Activated CD8-positive, alpha-beta T cell treated with anti-CD3 and anti-CD28 coated beads, Interleukin-2, amount 10 ng/mL, durations not matched to agents 7 days and 5 days (primary cell): ENCODE data around the gene PDE4A. TPM values are rescaled to one million over a fixed set of nuclear protein-coding genes. Genes with fewer than 3 reads are reported as not detected.
"Not testable (repeated sequence)": the region's sequence is repeated elsewhere in the genome, so short reads cannot be mapped to it uniquely, and the experiment has no call there.

ENCODE experiments used
- ATAC-seq: fragments of 150-1000 bp; cut with Tn5 transposase; one replicate; pipeline ENCODE4 v1.10.0; 2021; ENCODE audit warnings: moderate library complexity
- CTCF ChIA-PET: fragments of 350-600 bp; sonication (Branson Sonifier 250); formaldehyde crosslinking; loops from one replicate; lab custom pipeline; 2021; ENCODE audit warnings: antibody characterized with exemption; lab: Charles Lee
- POLR2A ChIA-PET: fragments of 350-600 bp; sonication (Branson Sonifier 250); formaldehyde crosslinking; loops from one replicate; lab custom pipeline; 2021; ENCODE audit warnings: antibody characterized with exemption; lab: Charles Lee
- DNase-seq: peaks from one replicate; pipeline ENCODE4 v3.0.0-alpha.2; 2020
- H3K27ac Mint-ChIP-seq: one replicate; pipeline ENCODE4 v1.8.0; 2021; ENCODE audit warnings: mild to moderate bottlenecking, mixed read lengths
- H3K27me3 Mint-ChIP-seq: one replicate; pipeline ENCODE4 v1.8.0; 2021; ENCODE audit warnings: low read depth, mixed read lengths
- H3K36me3 Mint-ChIP-seq: one replicate; pipeline ENCODE4 v1.8.0; 2021; ENCODE audit warnings: low read depth, mixed read lengths
- H3K4me1 Mint-ChIP-seq: one replicate; pipeline ENCODE4 v1.8.0; 2021; ENCODE audit warnings: low read depth, mixed read lengths
- H3K4me3 Mint-ChIP-seq: one replicate; pipeline ENCODE4 v1.8.0; 2021; ENCODE audit warnings: mild to moderate bottlenecking, mixed read lengths
- H3K9me3 Mint-ChIP-seq: one replicate; pipeline ENCODE4 v1.8.0; 2022; ENCODE audit warnings: mixed read lengths; ENCODE audit not compliant: insufficient read depth
- total RNA-seq, 2 experiments: library from RNA; stranded (reverse); gene quantifications; one replicate each; pipeline ENCODE4 v1.2.3, GENCODE V29; 2021

Gene PDE4A
- total RNA-seq, 2 experiments from 2014 or later, result 54.2 to 56.0 TPM

DNA sequence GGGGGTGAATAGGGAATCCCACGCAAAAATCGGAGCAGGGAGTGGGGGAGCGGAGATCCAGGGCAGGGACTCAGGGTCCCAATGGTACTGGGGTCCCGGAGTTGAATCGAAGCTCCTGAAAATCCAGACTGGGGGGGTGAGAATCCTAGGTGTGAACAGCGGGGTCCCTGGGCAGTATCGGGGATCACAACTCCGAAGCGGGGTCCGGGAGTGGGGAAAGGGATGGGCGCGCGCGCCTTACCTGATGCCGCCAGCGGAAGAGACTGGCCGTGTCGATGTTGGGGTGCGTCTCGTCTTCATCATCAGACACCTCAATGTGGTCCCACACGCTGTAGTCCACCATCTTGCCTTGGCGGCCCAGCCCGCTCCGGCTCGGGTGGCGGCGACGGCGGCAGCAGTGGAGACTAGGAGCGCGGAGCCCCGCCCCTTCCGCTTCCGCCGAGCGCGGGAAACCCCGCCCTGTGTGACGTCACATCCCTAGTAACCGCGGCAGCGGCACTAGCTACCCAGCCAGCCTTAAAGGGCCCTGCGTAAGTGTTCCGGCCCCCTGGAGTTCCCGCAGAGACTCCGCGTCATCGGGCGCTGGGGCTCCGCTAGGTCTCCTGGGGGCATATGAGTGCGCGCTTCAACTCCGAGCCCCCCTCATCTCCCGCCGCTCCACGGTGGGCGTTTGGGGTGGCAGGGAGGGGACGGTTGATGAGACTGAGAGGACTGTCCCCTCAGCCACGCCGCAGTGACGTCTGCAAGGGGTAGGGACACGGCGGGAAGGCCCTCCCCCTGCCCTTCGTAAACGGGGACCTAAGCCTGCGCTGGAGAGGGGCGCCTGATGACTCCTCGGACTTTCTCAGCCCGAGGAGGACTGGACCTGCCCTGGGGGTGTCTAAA, 17.0 kb upstream of the PDE4A start, which contains the start of gene CDC37:
TSS of gene CDC37 (minus strand) at position 406 of the 885 bp plus-strand sequence. CDS start at position 343, 63 bp downstream.
- DNase-seq (peak; percentile 98), ATAC-seq (peak; percentile 71)
- H3K27me3 Mint-ChIP-seq, result no peaks in the 10 kb centered on the region
- ChIA-PET POLR2A (interaction anchor here (0.6 to 8.8 kb wide), 13 partner anchors 9 to 686 kb away, joined by 3 to 239 read pairs (median 5); partner anchors contain the start of genes ICAM1, KRI1, LDLR and PDE4A), CTCF (interaction anchor here (0.6 to 24.9 kb wide), 19 partner anchors 12 to 242 kb away, joined by 3 to 1132 read pairs (median 4); partner anchors contain the start of genes ICAM1, PDE4A and TYK2)
- H3K9me3 Mint-ChIP-seq, result no peaks in the 10 kb centered on the region
- H3K36me3 Mint-ChIP-seq, result peaks cover 36% of the 10 kb centered on the region
- peaks cover 70% of the 10 kb centered on the region for H3K4me1 Mint-ChIP-seq
- H3K27ac Mint-ChIP-seq, result peak within 1 kb of the TSS; percentile 95
- peak within 1 kb of the TSS; percentile 94 for H3K4me3 Mint-ChIP-seq

DNA sequence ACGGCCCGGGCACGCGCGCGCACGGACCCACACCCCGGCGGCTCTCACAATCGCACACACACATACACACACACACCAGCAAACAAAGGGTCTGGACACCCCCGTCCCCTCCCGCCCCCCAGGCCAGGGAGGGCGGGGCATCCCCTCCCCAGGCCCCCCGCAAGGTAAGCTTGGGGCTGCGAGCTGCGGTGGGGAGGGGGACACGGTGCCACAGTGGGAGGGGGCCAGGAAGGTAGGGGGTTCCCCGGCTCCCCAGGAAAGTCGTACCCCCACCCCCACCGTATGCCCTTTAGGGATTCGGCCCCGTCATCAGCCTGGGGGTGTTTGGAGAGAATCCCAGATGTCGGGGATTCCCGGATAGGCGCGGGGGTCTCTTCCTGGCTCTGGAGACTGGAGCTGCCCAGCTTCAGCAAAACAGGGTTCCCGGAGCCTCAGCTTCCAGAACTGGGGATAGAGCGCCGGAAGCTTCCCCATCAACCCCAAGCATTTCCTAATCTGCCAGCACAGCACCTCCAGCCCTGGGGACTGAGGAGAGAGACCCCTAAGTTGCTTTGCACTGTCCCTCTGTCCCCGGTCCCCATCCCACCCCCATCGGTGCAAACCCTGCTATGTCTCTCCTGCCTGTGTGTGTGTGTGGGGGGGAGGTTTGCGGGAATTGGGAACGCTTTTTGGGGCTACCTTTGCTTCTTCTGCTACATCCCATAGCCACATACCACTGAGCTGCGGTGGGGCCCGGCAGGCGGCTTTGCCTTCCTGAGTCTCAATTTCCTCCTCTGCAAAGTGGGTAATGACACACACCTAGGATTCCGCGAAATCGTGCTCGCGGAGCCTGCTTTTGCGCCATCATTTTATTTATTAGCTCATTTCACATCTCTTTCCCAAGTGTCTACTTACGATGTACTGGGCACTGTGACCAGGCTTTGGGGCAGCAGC, 15.2 kb upstream of the PDE4A start:
- Mint-ChIP-seq H3K27ac (peak overlapping the region; percentile 95), H3K36me3 (peaks cover 33% of the 10 kb centered on the region), H3K4me3 (peak overlapping the region; percentile 94), H3K4me1 (peaks cover 78% of the 10 kb centered on the region), H3K9me3 (no peaks in the 10 kb centered on the region), H3K27me3 (no peaks in the 10 kb centered on the region)
- ChIA-PET CTCF (interaction anchor here (0.6 to 24.9 kb wide), 13 partner anchors 13 to 297 kb away, joined by 3 to 1132 read pairs (median 7); partner anchors contain the start of genes ICAM1, PDE4A and QTRT1), POLR2A (interaction anchor here (0.5 to 8.8 kb wide), 11 partner anchors 13 to 354 kb away, joined by 3 to 239 read pairs (median 4); partner anchors contain the start of genes ICAM1, PDE4A and QTRT1)
- DNase-seq, result peak; percentile 81
- ATAC-seq, result no peak

DNA sequence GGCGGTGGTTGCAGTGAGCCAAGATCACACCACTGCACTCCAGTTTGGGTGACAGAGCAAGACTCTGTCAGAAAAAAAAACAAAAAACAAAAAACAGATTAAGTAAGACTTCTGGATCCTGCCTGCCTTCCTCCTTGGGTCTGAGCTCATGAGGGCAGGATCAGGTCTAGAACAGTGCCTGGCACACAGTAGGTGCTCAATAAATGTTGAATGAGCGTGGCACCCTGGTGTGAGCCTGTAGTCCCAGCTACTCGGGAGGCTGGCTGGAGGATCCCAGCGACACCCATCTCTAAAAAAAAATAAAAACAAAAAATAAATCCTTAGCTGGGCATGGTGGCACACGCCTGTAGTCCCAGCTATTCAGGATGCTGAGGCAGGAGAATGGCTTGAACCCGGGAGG, 14.1 kb upstream of the PDE4A start:
- ATAC-seq (no peak), DNase-seq (no peak)
- H3K4me1 Mint-ChIP-seq, result peaks cover 78% of the 10 kb centered on the region
- no peaks in the 10 kb centered on the region for H3K9me3 Mint-ChIP-seq
- peaks cover 31% of the 10 kb centered on the region for H3K36me3 Mint-ChIP-seq
- H3K27ac Mint-ChIP-seq, result peak overlapping the region; percentile 95
- POLR2A ChIA-PET, result interaction anchor here (2.2 to 8.8 kb wide), 4 partner anchors 11 to 30 kb away, joined by 17 to 239 read pairs (median 25); partner anchors contain the start of gene PDE4A
- CTCF ChIA-PET, result interaction anchor here (0.6 to 24.9 kb wide), 9 partner anchors 14 to 1083 kb away, joined by 3 to 1132 read pairs (median 7); partner anchors contain the start of genes ICAM1, PDE4A and QTRT1
- H3K4me3 Mint-ChIP-seq, result peak overlapping the region; percentile 89
- no peaks in the 10 kb centered on the region for H3K27me3 Mint-ChIP-seq

DNA sequence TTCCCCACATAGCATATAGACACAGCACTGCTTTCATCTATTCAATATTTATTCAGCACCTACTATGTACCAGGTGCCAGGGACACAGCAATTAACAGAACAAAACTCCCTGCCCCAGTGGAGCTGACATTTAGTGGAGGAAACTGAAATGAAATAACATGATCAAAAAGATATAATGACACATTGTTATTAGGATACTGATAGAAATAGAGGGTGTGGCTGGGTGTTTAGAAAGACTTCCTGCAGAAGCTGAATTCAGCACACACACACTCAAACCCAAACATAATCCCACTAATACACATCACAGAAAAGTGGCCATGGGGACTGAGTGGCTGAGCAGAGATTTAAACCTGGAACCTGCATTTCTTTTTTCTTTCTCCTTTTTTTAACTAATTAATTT, 13.2 kb upstream of the PDE4A start:
- no peaks in the 10 kb centered on the region for H3K9me3 Mint-ChIP-seq

DNA sequence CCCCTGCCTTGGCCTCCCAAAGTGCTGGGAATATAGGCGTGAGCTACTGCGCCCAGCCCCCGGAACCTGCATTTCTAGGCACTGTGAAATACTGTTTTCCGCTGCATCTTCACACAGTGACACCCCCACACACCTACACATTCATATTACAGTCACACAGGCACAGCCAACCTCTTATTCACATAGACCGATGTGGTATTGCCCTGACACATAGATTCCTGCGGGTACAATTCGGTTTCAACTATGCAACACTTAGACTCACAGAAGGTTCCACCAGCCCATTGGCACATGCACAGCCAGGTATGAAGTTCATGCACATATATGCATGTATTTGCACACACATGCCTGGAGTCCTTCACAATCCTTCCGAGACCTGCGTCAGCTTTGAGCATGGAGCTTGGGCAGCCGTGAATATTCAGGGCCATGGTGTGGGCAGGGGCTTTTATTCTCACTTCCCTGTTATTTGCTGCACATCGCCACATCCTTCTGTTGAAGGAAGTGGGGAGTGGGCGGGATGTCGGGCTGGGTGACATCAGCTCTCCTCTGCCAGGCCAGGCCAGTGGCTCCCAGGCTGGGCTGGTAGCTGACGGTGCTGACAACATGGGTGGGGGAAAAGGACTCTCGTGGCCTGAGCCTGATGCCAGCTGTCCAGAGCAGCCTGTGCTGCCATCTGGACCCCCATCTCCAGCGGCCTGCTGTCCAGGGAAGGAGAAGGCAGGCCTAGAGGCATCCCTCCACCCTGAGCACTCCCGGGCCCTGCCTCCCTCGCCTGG, 11.6 kb upstream of the PDE4A start:
- no peaks in the 10 kb centered on the region for H3K27me3 Mint-ChIP-seq
- POLR2A ChIA-PET, result interaction anchor here (0.7 to 8.8 kb wide), 7 partner anchors 9 to 551 kb away, joined by 3 to 239 read pairs (median 4); partner anchors contain the start of genes DNMT1 and PDE4A
- H3K36me3 Mint-ChIP-seq, result peaks cover 18% of the 10 kb centered on the region
- H3K27ac Mint-ChIP-seq, result peak overlapping the region; percentile 96
- peaks cover 85% of the 10 kb centered on the region for H3K4me1 Mint-ChIP-seq
- no peaks in the 10 kb centered on the region for H3K9me3 Mint-ChIP-seq
- H3K4me3 Mint-ChIP-seq, result peak overlapping the region; percentile 80
- peak; percentile 84 for DNase-seq
- peak; percentile 29 for ATAC-seq
- CTCF ChIA-PET, result interaction anchor here (1.0 to 24.9 kb wide), 6 partner anchors 16 to 138 kb away, joined by 3 to 1132 read pairs (median 4); partner anchors contain the start of genes ICAM1 and PDE4A

More for the DNA sequence above, 13.2 kb upstream of the PDE4A start:
- Mint-ChIP-seq H3K27me3 (no peaks in the 10 kb centered on the region), H3K4me1 (peaks cover 77% of the 10 kb centered on the region), H3K36me3 (peaks cover 26% of the 10 kb centered on the region), H3K4me3 (peak overlapping the region; percentile 89), H3K27ac (peak overlapping the region; percentile 95)
- no peak for ATAC-seq
- no peak for DNase-seq
- ChIA-PET POLR2A (interaction anchor here (0.8 to 8.8 kb wide), 4 partner anchors 11 to 136 kb away, joined by 4 to 239 read pairs (median 24); partner anchors contain the start of genes ICAM1 and PDE4A), CTCF (interaction anchor here (24.9 kb wide), 1 partner anchor 18 kb away, joined by 1132 read pairs; the partner anchor contains the start of gene PDE4A)

DNA sequence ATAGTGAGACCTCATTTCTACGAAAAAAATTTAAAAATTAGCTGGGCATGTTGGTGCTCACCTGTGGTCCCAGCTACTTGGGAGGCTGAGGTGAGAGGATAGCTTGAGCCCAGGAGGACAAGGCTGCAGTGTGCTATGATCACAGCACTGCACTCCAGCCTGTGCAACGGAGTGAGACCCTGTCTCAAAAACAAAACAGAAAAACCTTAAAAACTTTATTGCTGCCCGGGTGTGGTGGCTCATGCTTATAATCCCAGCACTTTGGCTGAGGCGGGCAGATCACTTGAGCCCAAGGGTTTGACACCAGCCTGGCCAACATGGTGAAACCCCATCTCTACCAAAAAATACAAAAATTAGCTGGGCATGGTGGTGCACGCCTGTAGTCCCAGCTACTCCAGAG, 9.1 kb upstream of the PDE4A start:
- POLR2A ChIA-PET, result interaction anchor here (0.6 to 2.8 kb wide), 6 partner anchors 10 to 320 kb away, joined by 3 to 22 read pairs (median 8); partner anchors contain the start of genes DNMT1 and PDE4A
- not testable (repeated sequence) for H3K27me3 Mint-ChIP-seq, H3K4me3 Mint-ChIP-seq, DNase-seq, H3K9me3 Mint-ChIP-seq, ATAC-seq
- CTCF ChIA-PET, result interaction anchor here (1.4 to 27.0 kb wide), 3 partner anchors 2 to 142 kb away, joined by 4 to 1132 read pairs (median 1132); partner anchors contain the start of genes CDC37 and PDE4A
- Mint-ChIP-seq H3K4me1 (peaks cover 84% of the 10 kb centered on the region), H3K27ac (peak overlapping the region; percentile 94), H3K36me3 (peaks cover 23% of the 10 kb centered on the region)

DNA sequence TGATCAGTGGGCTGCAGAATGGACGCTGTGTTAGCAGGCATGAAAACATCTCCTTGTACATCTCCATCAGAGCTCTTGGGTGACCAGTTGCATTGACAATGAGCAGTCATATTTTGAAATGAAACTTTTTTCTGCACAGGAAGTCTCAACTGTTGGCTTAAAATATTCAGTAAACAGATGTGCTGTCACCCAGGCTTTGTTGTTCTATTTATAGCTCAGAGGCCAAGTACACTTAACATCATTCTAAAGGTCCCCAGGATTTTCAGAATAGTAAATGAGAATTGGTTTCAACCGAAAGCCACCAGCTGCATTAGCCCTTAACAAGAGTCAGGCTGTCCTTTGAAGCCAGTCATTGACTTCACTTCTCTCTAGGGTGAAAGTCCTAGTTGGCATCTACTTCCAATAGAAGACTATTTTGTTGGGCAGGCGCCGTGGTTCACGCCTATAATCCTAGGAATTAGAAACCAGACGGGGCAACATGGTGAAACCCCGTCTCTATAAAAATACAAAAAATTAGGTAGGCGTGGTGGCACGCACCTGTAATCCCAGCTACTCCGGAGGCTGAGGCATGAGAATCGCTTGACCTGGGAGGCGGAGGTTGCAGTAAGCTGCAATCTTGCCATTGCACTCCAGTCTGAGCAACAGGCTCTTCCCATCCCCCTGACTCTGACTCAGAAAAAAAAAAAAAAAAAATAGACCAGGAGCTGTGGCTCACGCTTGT, 7.9 kb upstream of the PDE4A start:
- no peaks in the 10 kb centered on the region for H3K9me3 Mint-ChIP-seq
- H3K27ac Mint-ChIP-seq, result peak overlapping the region; percentile 94
- peaks cover 84% of the 10 kb centered on the region for H3K4me1 Mint-ChIP-seq
- H3K4me3 Mint-ChIP-seq, result peak overlapping the region; percentile 61
- peaks cover 26% of the 10 kb centered on the region for H3K36me3 Mint-ChIP-seq
- ATAC-seq (peak; percentile 47), DNase-seq (peak; percentile 75)
- ChIA-PET CTCF (interaction anchor here (0.6 to 27.0 kb wide), 10 partner anchors 3 to 232 kb away, joined by 3 to 1132 read pairs (median 4); partner anchors contain the start of genes CDC37 and PDE4A), POLR2A (interaction anchor here (0.6 to 2.8 kb wide), 12 partner anchors 9 to 310 kb away, joined by 3 to 22 read pairs (median 5); partner anchors contain the start of genes CDC37, DNMT1, ICAM1 and PDE4A)
- H3K27me3 Mint-ChIP-seq, result no peaks in the 10 kb centered on the region

DNA sequence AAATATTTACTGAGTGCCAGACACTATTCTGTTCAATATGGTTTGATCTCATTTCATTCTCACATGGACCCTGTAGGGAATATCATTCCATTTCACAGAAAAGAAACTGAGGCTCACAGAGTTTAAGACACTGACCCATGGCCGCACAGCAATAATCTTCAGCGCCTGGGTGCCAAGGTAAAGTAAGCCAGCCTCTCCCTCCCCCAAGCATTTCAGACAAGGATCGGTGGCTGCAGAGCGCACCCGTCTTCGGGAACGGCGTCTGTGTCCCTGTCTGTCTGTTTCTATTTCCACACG, 4.3 kb upstream of the PDE4A start:
- peaks cover 69% of the 10 kb centered on the region for H3K4me1 Mint-ChIP-seq
- ChIA-PET CTCF (interaction anchor here (0.7 to 27.0 kb wide), 17 partner anchors 6 to 420 kb away, joined by 3 to 1132 read pairs (median 4); partner anchors contain the start of genes CDC37, DNM2, ICAM1 and MRPL4), POLR2A (interaction anchor here (0.9 to 8.9 kb wide), 4 partner anchors 10 to 152 kb away, joined by 3 to 239 read pairs (median 15); partner anchors contain the start of gene CDC37)
- H3K4me3 Mint-ChIP-seq, result peak overlapping the region; percentile 75
- H3K9me3 Mint-ChIP-seq, result no peaks in the 10 kb centered on the region
- H3K27me3 Mint-ChIP-seq, result no peaks in the 10 kb centered on the region
- H3K36me3 Mint-ChIP-seq, result peaks cover 17% of the 10 kb centered on the region
- peak overlapping the region; percentile 92 for H3K27ac Mint-ChIP-seq
- no peak for DNase-seq
- no peak for ATAC-seq
